Small intestine (tissue), 7 donors: ENCODE measurements around the gene POU2F3. TPM values are rescaled to one million over a fixed set of nuclear protein-coding genes. Genes with fewer than 3 reads are reported as not detected.

Source experiments
- DNase-seq, 2 donors: peaks; one replicate each; pipeline versions ENCODE4 v3.0.0 to v3.0.0-alpha.2; 2013
- FAIRE-seq: peaks from 2 replicates; lab custom pipeline; 2012; peaks lifted over from hg19 to GRCh38; lab: Jason Lieb, UNC
- H3K27ac ChIP-seq, 3 donors: one replicate each; pipeline ENCODE4 v1.5.1; 2013; ENCODE audit warnings: low read length in 2 of 3, mild to moderate bottlenecking in 2 of 3, control low read depth in 1 of 3, inconsistent platforms in 1 of 3, low read depth in 1 of 3, moderate library complexity in 1 of 3
- H3K27me3 ChIP-seq, 3 donors: one replicate each; pipeline ENCODE4 v1.6.1; 2013; ENCODE audit warnings: low read length in 3 of 3, inconsistent platforms in 1 of 3; ENCODE audit not compliant: control insufficient read depth in 3 of 3, insufficient read depth in 3 of 3
- H3K36me3 ChIP-seq, 3 donors: one replicate each; pipeline ENCODE4 v1.6.1; 2013; ENCODE audit warnings: low read length in 3 of 3, inconsistent platforms in 1 of 3, low read depth in 1 of 3, mild to moderate bottlenecking in 1 of 3, moderate library complexity in 1 of 3; ENCODE audit not compliant: control insufficient read depth in 3 of 3, insufficient read depth in 2 of 3
- H3K4me1 ChIP-seq, 3 donors: one replicate each; pipeline ENCODE4 v1.6.1; 2013; ENCODE audit warnings: low read length in 2 of 3, inconsistent platforms in 1 of 3, low read depth in 1 of 3, mild to moderate bottlenecking in 1 of 3, moderate library complexity in 1 of 3; ENCODE audit not compliant: control insufficient read depth in 3 of 3, insufficient read depth in 2 of 3
- H3K4me3 ChIP-seq, 3 donors: one replicate each; pipeline ENCODE4 v1.5.1; 2013; ENCODE audit warnings: low read length in 3 of 3, control low read depth in 1 of 3, inconsistent platforms in 1 of 3, low read depth in 1 of 3, mild to moderate bottlenecking in 1 of 3, moderate library complexity in 1 of 3
- H3K9me3 ChIP-seq, 2 donors: one replicate each; pipeline ENCODE4 v1.6.1; 2013; ENCODE audit warnings: low read depth in 1 of 2, low read length in 1 of 2; ENCODE audit not compliant: control insufficient read depth in 2 of 2, insufficient read depth in 1 of 2
- WGBS, 3 donors: extraction: QIAGEN DNeasy Blood & Tissue Kit; methylation state at CpG; one replicate each; pipeline ENCODE4 v1.1.7; 2013; 5-methylcytosine and 5-hydroxymethylcytosine counted together
- polyA plus RNA-seq, 4 donors: library from polyadenylated mRNA; stranded (reverse) in 3 of 4; unstranded in 1 of 4; fragments of 200-250 nt in 3 of 4; fragments of 120-200 nt in 1 of 4; gene quantifications; one replicate each; pipeline versions ENCODE4 v1.2.1 to v1.2.3, GENCODE V29; 2013
- donor health status: healthy with polysubstance abuse.
- donor health status: control.
- donor health status: control.
- donor health status: Bipolar disorder and iron deficiency.
- donor health status: healthy.

Gene POU2F3
- polyA plus RNA-seq, 4 donors = 1.0 to 1.6 (median 1.4) TPM

GRCh38 chr11:120283124-120283523 lies 43.2 kb downstream of the POU2F3 start:
- H3K9me3 ChIP-seq = no peaks in the 10 kb centered on the region
- 30 to 65% (median 48%) methylated on average over 2 of the region's 2 CpGs for WGBS, 3 donors
- FAIRE-seq = no peak

GRCh38 chr11:120284272-120284671 lies 44.3 kb downstream of the POU2F3 start:
- Histone ChIP-seq H3K4me1 (peaks cover 0 to 6% (median 0%) of the 10 kb centered on the region in 3 donors), H3K9me3 (no peaks in the 10 kb centered on the region), H3K4me3 (no peak overlapping the region), H3K27me3 (no peaks in the 10 kb centered on the region), H3K36me3 (no peaks in the 10 kb centered on the region), H3K27ac (no peak overlapping the region)
- FAIRE-seq = no peak
- DNase-seq = no peak
- WGBS, 3 donors = 82 to 88% (median 87%) methylated on average over 6 of the region's 6 CpGs

More at GRCh38 chr11:120283124-120283523, 43.2 kb downstream of the POU2F3 start:
- Histone ChIP-seq H3K4me3 (no peak overlapping the region), H3K4me1 (peaks cover 0 to 6% (median 0%) of the 10 kb centered on the region in 3 donors), H3K36me3 (no peaks in the 10 kb centered on the region), H3K27me3 (no peaks in the 10 kb centered on the region), H3K27ac (no peak overlapping the region)
- DNase-seq = no peak

GRCh38 chr11:120285256-120285655 lies 45.3 kb downstream of the POU2F3 start:
- FAIRE-seq (no peak), DNase-seq (no peak)
- Histone ChIP-seq H3K27me3 (no peaks in the 10 kb centered on the region), H3K9me3 (no peaks in the 10 kb centered on the region), H3K36me3 (no peaks in the 10 kb centered on the region), H3K27ac (no peak overlapping the region), H3K4me1 (peaks cover 0 to 6% (median 0%) of the 10 kb centered on the region in 3 donors), H3K4me3 (no peak overlapping the region)
- 81 to 83% (median 81%) methylated on average over 4 of the region's 4 CpGs for WGBS, 3 donors

- Histone ChIP-seq H3K4me3 (no peak overlapping the region), H3K27me3 (no peaks in the 10 kb centered on the region), H3K27ac (no peak overlapping the region), H3K9me3 (no peaks in the 10 kb centered on the region), H3K4me1 (peaks cover 0 to 1% (median 0%) of the 10 kb centered on the region in 3 donors), H3K36me3 (no peaks in the 10 kb centered on the region)
- DNase-seq (no peak), FAIRE-seq (no peak)
- WGBS, 3 donors = 81 to 92% (median 89%) methylated on average over 2 of the region's 2 CpGs
Measured at GRCh38 chr11:120288021-120288420, 48.1 kb downstream of the POU2F3 start.

- no peaks in the 10 kb centered on the region for H3K9me3 ChIP-seq
- DNase-seq = no peak
- no peak overlapping the region for H3K27ac ChIP-seq
- no peaks in the 10 kb centered on the region for H3K27me3 ChIP-seq
- no peak for FAIRE-seq
- WGBS, 3 donors = 75 to 83% (median 78%) methylated on average over 9 of the region's 9 CpGs
- peaks cover 0 to 5% (median 1%) of the 10 kb centered on the region in 3 donors for H3K4me1 ChIP-seq
- no peaks in the 10 kb centered on the region for H3K36me3 ChIP-seq
- H3K4me3 ChIP-seq = no peak overlapping the region
Measured at GRCh38 chr11:120289426-120289825, 49.5 kb downstream of the POU2F3 start.

GRCh38 chr11:120290956-120291355 lies 51.0 kb downstream of the POU2F3 start:
- no peaks in the 10 kb centered on the region for H3K27me3 ChIP-seq
- DNase-seq (peak; percentile 54 to 91), FAIRE-seq (no peak)
- peaks cover 1 to 14% (median 5%) of the 10 kb centered on the region in 3 donors for H3K4me1 ChIP-seq
- 8 to 36% (median 24%) methylated on average over 3 of the region's 3 CpGs for WGBS, 3 donors
- H3K27ac ChIP-seq = peak overlapping the region in 1 of 3 donors; percentile 38
- no peaks in the 10 kb centered on the region for H3K9me3 ChIP-seq
- no peak overlapping the region for H3K4me3 ChIP-seq
- H3K36me3 ChIP-seq = no peaks in the 10 kb centered on the region

- H3K4me3 ChIP-seq = no peak overlapping the region
- no peaks in the 10 kb centered on the region for H3K36me3 ChIP-seq
- peak in 1 of 2 donors; percentile 75 for DNase-seq
- H3K27ac ChIP-seq = no peak overlapping the region
- H3K9me3 ChIP-seq = no peaks in the 10 kb centered on the region
- FAIRE-seq = no peak
- WGBS, 3 donors = 43 to 67% (median 54%) methylated on average over 5 of the region's 5 CpGs
- no peaks in the 10 kb centered on the region for H3K27me3 ChIP-seq
- peaks cover 1 to 14% (median 5%) of the 10 kb centered on the region in 3 donors for H3K4me1 ChIP-seq
Measured at GRCh38 chr11:120293038-120293800, 53.3 kb downstream of the POU2F3 start.

- Histone ChIP-seq H3K27me3 (no peaks in the 10 kb centered on the region), H3K9me3 (no peaks in the 10 kb centered on the region), H3K4me1 (peaks cover 1 to 14% (median 5%) of the 10 kb centered on the region in 3 donors), H3K4me3 (no peak overlapping the region), H3K36me3 (no peaks in the 10 kb centered on the region), H3K27ac (peak overlapping the region in 1 of 3 donors; percentile 9)
- 49 to 70% (median 60%) methylated on average over 5 of the region's 5 CpGs for WGBS, 3 donors
- DNase-seq = no peak
- FAIRE-seq = no peak
Measured at GRCh38 chr11:120294096-120294495, 54.2 kb downstream of the POU2F3 start.
